ENCODE measurements around the gene MACROH2A1.

The MACROH2A1 gene

DNA sequence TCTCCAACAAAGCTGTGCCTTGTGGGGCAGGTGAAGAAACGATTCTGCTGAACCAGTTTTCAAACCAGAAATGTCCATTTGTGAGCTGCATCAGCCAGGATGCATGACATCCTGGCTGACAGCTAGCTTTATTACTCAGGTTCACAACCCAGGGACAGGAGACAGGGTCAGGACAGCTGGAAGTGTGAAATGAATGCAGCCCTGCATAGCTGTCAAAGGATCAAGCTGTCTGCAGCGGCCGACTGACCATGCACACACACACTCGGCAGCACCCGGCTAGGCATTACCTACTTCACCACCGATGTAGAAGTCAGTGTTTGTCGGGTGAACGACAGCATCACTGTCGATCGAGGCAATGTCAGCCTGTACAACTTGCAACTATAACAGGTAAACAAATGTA, 48.5 kb downstream of the MACROH2A1 start:
- DNase-seq, result no peak

DNA sequence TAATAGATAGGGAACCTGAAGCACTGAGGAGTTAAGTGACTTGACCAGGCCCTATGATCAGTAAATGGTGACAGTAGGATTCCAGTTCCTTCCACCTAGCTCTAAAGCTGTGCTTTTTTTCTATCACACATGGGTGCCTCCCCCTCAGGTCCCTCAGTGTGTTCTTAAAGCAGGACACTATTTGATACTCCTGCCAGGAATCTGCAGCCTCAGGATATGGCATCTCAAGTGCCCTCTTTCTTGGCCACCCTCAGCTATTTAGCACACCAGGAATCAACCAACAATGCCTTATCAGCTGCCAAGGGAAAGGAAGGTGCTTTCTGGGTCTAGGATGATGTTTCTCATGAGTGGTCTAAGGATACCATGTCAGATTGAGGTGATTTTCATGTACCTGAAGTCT, 49.1 kb downstream of the MACROH2A1 start:
- DNase-seq, result no peak

DNA sequence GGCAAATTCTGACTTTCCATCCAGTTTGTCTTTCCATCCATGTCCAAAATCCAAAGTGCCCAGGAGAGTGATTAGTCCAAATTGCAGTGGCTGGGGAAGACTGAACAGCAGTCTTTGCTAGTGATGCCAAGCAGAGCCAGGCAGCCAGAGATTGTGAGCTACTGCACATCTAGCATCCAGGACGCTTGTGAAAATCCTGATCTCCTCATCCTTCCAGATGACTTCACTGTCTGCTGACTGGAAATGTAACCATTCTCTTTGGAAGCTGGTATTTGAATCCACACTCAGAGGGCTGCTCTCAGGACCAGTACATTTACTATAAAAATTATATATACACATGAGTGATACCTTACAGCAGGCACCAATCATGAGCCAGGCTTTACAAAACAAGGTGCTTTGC, 49.6 kb downstream of the MACROH2A1 start:
- DNase-seq, result no peak

DNA sequence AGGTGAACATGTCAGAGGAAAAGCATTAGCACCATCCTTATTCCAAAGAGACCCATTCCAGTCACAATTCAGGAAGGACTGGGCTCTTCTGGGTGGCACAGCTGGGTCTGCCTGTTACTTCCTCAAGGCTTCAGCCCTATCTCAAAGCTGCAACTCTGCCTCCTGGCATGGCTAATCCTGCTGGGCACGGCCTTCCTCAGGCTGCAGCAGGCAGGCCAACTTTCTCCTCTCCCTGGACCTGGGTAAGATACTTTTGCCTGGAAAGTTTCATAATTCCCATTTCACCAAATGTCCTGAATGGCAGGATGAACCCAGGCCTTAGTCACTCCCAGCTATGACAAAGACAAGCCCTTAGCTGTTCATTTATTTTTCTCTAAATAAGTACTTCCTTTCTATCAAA, 50.1 kb downstream of the MACROH2A1 start:
- DNase-seq, result no peak

DNA sequence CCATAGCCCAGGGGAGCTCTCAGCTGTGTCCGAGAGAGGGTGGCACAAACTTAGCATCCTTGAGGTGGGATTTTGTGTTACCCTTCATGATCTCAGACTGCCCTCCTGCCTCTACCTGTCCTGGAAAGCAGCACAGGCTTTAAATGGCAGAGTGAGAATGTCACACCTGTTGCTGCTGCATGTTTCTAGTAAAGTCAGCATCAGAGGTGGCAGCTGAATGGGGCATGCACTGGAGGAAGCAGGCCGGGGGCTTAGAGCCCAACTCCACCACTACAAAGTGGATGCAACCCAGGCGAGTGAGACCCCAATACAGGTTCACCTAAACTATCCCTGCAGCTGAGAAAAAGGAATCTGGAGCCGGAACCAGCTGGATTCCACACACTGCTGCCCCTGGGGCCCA, 51.6 kb downstream of the MACROH2A1 start:
- no peak for DNase-seq

DNA sequence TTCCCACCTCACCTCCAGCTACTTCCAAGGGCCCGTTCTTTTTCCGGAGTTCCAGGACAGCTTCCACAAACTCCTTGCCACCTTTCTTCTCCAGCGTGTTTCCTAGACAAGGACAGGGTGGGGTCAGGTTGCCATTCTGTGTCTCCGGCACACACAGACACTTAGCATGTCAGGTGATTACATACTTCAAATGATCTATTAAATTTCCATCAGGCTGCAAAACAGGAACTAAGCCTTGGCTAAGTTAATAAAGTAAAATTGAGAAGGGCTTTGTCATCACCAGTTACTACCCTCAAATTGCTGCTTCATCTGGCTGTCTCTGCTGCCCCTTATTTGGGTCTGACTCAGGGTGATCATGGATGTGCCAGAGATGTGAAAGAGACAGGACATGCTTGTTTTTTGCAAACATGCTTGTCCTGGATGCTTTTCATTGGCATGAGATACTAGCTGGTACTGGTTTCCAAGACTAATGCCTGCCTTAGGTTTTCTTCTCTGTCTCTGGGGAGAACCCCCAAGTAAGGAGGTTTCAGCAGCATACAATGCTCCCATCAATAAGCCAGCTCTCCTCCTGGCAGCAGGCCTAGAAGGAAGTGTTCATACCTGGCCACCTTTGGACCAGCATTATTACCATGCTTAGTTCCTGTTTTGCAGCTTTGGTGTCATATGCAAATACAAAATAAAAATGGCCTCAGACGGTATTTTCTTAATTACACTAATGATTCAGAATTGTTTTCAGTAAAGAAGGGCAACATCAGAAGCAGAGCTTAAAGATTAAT, 52.9 kb downstream of the MACROH2A1 start:
- DNase-seq, result no peak

DNA sequence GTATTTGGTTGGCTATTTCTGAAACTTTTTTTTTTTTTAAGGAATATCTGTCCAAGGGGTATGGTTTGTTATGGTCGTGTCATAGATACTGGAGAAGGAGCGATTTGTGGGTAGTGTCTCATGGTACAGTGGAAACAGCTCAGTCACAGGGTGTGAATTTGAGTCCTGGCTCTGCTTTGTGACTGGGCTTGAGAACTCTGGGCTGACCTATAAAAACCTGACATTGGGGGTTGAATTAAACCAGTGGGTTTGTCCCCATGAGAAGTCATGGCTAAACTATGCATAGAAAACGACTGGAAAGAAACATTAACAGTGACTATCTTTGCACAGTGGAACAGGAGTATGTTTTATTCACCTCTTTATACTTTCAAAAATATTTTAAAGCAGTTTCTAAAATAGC, 54.7 kb downstream of the MACROH2A1 start:
- no peak for DNase-seq

DNA sequence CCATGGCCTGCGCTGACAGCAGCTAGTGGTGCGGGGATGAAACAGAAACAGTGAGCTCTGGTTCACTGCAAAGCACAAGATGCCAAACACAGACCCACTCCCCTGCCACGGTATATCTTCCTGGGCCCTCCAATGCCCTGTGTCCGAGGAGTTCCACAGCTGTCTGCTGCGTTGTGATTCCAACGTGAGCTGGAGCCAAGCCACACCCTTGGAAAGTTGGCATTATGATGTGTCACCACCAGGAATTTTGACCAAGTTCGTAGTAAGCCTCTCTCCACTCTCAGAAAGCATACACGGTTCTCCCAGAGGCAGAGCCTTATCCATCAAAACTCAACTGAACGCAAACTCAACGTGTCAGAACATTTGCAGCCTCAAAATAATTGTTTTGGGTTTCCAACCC, 55.6 kb downstream of the MACROH2A1 start:
- no peak for DNase-seq

DNA sequence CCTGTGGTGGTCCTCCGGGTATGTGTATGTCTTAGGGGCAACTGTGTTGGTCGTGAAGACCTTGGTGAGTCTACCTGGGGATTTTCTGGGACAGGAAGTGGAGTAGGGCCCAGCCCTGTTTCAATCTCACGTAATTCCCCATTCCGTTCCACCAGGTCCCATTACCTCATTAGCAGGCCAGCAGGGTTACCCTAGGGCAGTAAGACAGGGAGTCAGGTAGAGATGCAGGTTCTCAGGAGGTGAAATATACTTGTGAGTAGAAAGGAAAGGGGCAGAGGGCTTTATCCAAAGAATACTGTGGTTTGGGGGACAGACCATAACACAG, 56.5 kb downstream of the MACROH2A1 start:
- DNase-seq, result no peak

DNA sequence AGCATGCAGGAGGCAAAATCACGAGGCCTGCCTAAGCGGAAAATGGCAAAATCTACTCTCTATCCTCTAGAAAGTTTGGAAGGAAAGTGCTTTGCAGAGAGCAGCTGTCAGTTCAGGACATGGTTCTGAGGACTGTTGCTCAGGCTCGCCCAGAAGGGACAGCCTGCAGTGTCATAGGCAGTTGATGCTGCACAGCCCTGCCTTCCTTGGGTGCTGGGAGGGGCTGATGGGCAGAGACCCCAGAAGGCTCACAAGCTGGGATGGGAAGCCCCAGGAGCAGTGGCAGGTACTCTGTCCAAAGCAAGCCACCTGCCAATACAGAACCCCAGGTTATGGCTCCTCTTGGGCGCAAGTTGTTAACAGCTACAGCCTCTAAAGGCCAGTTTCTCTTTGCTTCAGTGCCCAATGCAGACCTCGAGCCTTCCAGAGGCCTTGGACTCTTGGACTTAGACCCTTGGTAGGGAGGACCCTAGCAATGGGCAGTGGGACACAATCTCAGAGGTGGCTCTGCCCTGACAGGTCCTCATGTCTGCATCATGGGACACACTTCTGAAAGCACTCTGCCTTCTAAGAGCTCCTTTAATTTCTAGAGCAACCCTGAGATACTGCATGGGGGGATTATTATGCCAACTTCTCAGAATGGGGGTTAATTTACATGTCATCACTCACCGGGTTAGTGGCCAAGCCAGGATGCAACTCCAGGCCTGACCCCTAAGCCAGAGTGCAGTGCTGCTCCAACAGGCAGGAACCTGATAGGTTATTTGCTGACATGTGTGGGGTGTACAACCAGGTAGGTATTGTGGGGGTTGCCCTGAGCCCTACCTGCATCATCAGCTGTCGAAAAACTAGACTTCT, 57.1 kb downstream of the MACROH2A1 start:
- DNase-seq, result no peak

DNA sequence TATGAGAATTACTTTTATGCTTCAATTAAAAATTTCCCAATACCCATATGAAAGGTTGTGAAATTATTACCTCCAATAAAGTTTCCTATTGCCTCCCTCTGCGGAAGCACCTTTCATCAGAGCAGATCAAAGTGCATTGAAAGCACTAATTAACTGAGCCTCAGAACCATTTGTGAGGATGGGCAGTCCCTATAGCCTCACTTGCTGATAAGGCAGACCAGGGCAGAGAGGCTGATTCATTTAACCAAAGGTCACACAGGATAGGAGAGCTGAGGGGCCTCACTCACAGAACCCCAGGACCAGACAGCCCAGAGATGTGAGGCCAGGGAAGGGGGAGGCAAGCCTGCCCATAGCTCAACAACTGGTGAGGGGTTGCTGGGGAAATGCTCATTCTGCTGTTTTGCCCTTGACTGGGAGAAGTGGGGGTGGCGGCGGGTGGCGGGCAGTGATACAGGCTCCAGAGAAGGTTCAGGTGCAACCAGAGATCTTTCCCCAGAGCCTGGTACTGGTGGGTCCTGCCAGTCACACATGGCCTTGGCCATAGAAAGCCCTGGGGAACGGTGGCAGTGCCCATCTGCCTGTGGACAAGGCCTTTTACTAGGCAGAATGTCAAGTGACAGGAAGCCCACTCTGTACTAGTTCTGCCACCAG, 57.9 kb downstream of the MACROH2A1 start:
- no peak for DNase-seq

DNA sequence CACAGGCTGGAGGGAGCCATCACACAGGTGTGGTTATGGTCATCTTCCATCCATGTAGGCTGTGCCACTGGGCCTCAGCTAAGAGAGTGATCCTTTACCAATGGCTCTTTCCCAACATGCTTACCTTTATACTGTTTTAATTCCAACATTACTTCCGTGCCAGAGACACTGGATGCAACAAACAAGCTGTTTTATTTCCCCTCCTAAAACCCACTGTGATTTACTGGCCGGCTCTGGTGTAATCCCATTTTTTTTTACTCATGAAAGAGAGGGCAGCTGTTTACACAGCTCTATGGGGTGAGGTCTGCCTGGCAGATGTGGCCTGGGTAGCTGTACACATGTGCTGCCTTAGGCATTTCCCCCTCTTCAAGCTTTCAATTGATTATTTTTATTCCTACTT, 58.5 kb downstream of the MACROH2A1 start:
- no peak for DNase-seq

DNA sequence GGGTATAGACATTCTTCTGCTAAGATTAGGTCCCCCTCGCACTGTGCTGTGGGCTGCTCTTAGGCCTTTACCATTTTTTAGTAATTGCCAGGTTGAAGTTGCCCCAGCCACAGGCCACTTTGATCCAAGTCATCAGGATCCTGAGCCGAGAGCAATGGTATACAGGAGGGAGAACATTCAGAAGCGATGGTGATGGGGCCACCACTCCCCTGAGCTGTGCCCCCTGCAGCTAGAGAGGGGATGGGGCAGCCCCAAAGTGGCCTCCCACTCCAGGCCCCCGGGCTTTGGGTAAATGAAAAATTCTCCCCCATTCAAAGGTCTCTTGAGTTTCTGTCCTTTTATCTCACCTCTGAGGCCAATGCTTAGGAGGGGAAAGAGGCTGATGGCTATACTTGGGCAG, 59.4 kb downstream of the MACROH2A1 start:
- DNase-seq, result no peak

DNA sequence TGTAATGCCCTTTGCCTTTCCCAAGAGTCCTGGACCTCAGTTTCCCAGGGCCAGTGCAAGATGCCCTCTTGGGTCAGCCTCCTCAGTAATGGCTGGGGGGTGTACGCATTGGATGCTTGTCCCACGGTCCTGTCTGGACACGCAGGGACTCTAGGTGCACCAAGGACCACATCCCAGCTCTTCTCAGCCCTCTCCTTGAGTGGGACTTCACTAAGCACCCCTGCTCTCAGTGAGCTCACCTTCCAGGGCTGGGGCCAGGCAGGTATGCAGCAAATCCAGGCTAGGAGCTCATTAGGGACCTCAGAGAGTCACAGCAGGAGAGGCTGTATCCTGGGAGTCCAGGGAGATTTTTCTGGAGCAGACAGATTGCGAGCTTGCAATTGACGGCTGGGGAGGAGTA, 59.8 kb downstream of the MACROH2A1 start:
- no peak for DNase-seq

DNA sequence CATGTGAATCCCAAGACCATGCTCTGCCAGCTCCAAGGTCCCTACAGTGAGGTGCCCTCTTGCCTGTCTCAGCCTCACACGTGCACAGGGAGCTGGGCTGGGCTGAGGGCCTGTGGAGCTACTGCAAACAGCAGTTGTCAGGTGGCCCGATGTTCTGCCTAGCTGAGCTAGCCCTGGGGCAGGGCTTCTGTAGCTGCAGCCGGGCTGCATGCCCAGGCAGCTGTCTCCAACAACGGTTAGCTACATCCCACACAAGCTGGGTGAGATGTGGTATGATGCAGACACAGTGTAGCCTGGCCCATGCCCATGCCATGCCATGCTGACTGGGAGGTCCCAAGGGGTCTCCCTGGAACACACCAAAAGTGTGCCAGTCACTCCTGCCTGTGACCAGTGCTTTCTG, 62.0 kb downstream of the MACROH2A1 start:
- DNase-seq, result no peak

DNA sequence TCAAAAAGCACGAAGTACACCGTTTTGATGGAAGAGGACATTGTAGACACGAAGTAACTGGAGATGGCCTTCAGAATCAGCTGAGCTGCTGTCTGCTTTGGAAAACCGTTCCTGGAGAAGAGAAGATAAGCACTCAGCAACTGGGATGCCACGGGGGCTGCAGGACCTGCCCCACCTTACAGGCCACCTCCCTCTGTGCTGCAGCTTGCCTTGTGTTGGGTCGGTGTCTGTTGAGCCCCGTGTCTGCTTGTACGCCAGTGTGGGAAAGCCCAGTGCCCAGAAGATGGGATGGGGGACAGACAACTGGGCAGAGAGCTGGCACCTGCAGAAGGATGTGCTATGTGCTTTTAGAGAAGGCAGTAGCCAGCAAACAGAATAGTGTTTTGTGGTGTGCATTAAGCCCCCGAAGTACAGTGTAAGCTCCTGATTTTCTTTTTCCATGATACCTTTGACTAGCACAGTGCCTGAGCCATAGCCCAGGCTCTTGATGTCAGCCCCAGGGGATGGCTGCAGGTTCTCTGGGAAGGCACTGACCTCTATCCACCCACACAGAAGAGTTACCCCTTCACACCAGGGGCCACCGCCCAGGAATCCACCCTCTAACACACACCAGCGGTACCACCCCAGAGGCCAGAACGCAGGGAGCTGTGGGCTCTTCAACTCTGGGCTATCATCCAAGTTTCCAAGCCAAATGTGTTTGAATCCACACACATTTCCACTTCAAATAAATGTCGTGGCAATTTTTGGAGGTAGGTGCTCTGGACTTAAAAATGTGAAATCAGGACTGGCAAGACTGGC, 63.8 kb downstream of the MACROH2A1 start:
- DNase-seq, result no peak

DNA sequence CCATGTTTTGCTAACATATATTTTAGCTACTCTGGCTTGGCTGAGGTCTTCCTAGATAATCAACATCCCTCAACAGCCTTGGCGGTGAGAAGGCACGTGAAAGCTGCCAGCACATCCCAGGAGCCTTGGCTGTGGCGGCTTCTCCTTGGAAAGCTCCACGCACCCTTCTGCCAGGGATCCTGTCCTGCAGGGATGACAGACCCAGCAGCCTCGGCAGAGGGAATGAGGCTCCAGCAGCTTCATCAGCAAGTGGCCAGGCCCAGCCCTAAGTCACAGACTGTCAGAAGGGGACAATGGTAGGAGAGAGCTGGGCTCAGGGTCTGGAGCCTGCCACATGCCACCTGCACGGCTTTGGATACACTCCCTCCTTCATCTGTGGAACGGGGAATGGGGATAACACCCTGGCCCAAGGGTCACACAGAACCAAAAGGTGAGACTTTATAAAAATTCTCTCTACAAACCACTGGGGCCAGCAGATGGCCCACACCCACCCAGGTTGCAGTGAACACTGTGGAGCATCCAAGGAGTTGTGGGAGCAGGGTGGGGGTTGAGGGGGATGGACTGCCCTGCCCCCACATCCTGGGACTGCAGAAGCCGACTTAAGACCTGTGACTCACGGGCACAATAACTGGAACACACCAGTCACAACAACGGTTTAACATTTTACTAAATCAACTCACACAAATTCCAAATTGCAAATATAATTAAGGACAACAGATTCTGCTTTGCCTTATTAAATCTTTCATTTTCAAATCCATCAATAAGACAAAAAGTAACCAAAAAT, 65.1 kb downstream of the MACROH2A1 start:
- DNase-seq, result no peak

DNA sequence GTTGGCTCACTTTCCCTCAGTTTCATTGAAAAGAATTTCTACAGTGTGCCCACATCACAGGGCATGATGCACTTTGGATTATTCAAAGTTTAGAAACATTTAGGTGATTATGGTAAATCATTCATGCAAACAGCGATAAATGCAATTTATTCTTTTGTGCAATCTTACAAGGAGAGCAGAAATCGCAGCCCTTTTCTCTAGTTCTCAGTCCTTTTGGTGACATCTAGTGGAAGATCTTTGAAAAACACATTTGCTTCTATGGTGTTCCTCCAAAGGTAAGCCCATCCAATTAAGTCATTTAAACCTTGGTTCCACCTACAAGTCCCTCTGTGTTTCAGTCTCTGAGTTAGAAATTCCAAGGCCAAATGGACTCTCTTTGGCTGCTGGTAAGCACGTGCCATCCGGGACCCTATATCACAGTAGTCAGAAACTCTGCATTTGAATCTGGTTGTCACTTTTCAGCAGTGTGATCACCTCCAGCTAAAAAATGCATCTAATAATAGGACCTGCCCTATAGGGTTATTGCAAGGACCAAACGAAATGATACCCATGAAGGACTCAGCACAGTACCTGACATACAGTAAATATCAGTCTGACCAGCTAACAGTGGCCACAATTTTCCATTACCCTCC, 66.4 kb downstream of the MACROH2A1 start:
- no peak for DNase-seq

DNA sequence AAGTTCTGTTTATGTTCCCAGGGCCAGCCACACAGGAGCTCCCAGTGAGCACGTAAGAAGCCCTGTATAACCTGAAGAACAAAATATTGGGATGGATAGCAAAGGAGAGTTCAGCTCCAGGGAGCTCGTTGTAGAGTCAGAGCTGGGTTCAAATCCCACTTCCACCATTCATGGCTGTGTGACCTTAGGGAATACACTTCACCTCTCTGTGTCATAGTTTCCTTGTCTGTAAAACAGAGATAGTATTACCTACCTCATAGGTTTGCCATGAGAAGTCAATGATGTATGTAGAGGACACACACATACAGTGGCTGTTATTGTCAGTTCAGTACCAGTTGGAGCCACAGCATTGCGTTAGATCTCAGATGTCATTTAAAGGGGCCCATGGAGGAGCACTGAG, 67.4 kb downstream of the MACROH2A1 start:
- DNase-seq, result no peak

DNA sequence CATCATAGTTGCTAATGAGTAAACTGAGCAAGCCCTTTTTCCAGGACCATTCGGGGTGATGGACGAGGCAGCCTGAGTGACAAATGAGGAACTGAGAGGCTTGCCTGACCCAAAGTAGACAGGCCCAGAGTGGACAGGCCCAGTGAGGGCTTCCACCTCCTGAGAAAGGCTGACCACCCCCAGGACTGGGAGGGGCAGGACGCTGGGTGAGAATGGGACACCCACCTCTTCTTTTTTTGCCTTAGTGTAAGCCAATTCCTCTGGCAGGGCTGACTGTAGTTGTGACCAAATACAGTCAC, 68.3 kb downstream of the MACROH2A1 start:
- no peak for DNase-seq

DNA sequence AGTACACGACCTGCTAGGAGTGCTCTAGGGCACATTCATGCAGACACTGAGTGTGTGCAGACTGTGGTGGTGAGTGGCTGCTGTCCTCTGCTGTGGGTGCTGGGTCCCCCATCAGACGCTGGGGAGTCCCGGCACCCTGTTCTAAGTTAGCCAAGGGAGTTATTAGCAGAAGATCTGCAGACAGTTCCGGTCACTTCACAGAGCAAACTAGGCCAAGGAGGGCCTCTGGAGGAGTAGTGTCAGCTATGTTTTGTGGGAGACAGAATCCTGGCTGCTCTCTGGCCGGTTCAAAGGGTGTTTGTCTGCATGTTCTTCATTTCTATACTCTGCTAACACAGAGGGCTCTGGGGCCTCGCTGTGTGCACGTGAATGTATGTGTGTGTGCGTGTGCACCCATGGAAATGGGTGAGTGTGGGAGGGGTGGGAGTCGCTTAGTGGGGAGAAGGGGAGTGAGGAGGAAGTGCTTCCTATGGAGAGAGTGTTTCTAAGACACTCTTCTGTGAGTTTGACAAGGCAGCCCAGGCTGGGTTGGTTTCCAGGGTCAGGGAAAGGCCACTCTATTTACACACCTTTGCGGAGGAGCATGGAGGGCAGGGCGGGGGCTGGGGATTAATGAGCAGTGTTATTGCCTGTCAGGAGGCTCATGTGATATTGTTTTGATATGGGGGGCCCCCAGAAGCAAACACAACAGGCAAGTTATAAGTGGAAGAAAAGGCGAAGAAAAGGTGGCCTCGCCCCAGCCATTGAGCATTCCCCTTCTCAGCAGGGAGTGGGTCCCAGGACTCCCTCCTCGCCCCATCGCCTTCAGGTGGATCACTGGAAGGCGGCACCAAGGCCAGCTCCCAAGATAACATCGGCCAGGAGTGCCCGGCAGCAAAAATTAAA, 68.9 kb downstream of the MACROH2A1 start:
- DNase-seq, result no peak
